Measurements from ENCODE around the gene KLHDC4.

GRCh38 chr16:87815567-87815966 is 49.8 kb upstream of the KLHDC4 start:
- TF ChIP-seq CTCF (IDR thresholded peaks at IDR 0.05; ENCODE audit: insufficient read depth, low read length, poor library complexity, severe bottlenecking) (no peak), EZH2phosphoT487 (conservative IDR thresholded peaks at IDR 0.05; ENCODE audit: low read length) (no peak)

All from SU-DHL-6 (cell line).